Neuronal stem cell (in vitro differentiated cells): ENCODE data around the gene GATAD2A.

Experiments
- DNase-seq: peaks from one replicate; pipeline ENCODE4 v3.0.0-alpha.2; 2013; ENCODE audit warnings: low spot score
- H2AFZ ChIP-seq: one replicate; pipeline ENCODE4 v1.6.1; 2013; ENCODE audit warnings: mild to moderate bottlenecking, low read length, inconsistent platforms
- H2AK5ac ChIP-seq: 2 replicates; pipeline ENCODE4 v1.6.1; 2013; ENCODE audit warnings: low read depth, mild to moderate bottlenecking, inconsistent platforms, low read length, moderate library complexity, mixed read lengths
- H2BK120ac ChIP-seq: 2 replicates; pipeline ENCODE4 v1.6.1; 2013; ENCODE audit warnings: low read depth, mild to moderate bottlenecking, inconsistent platforms, low read length, moderate library complexity, mixed read lengths
- H2BK12ac ChIP-seq: one replicate; pipeline ENCODE4 v1.6.1; 2013; ENCODE audit warnings: low read length, inconsistent platforms
- H2BK15ac ChIP-seq: 2 replicates; pipeline ENCODE4 v1.6.1; 2013; ENCODE audit warnings: mild to moderate bottlenecking, low read length, inconsistent platforms, mixed read lengths
- H2BK5ac ChIP-seq: one replicate; pipeline ENCODE4 v1.6.1; 2013; ENCODE audit warnings: inconsistent platforms, mild to moderate bottlenecking, low read length, moderate library complexity
- H3K14ac ChIP-seq: one replicate; pipeline ENCODE4 v1.6.1; 2013; ENCODE audit warnings: low read length, inconsistent platforms
- H3K18ac ChIP-seq: 2 replicates; pipeline ENCODE4 v1.6.1; 2013; ENCODE audit warnings: low read length, inconsistent platforms
- H3K23ac ChIP-seq: 2 replicates; pipeline ENCODE4 v1.6.1; 2013; ENCODE audit warnings: low read depth, mild to moderate bottlenecking, mixed read lengths, low read length, inconsistent platforms; ENCODE audit not compliant: poor library complexity
- H3K27ac ChIP-seq: replicated peaks from 3 replicates; pipeline ENCODE4 v1.5.1; 2013; ENCODE audit warnings: low read length, inconsistent platforms
- H3K27me3 ChIP-seq, 3 experiments: 2 replicates each; pipeline ENCODE4 v1.6.1; 2013; ENCODE audit warnings: low read length in 3 of 3, mild to moderate bottlenecking in 2 of 3, inconsistent platforms in 1 of 3, low read depth in 1 of 3, mixed read lengths in 1 of 3, moderate library complexity in 1 of 3; ENCODE audit not compliant: control insufficient read depth in 3 of 3, insufficient read depth in 3 of 3
- H3K36me3 ChIP-seq, 2 donors: replicated peaks in 1 of 2; 2 replicates each; pipeline ENCODE4 v1.6.1; 2013; ENCODE audit warnings: low read length in 2 of 2; ENCODE audit not compliant: control insufficient read depth in 2 of 2, insufficient read depth in 2 of 2
- H3K4ac ChIP-seq: 2 replicates; pipeline ENCODE4 v1.6.1; 2013; ENCODE audit warnings: inconsistent platforms, mild to moderate bottlenecking, low read length, moderate library complexity
- H3K4me1 ChIP-seq, 2 donors: 1 replicate in 1 of 2; 2 replicates in 1 of 2; pipeline ENCODE4 v1.6.1; 2013; ENCODE audit warnings: low read length in 2 of 2, low read depth in 1 of 2; ENCODE audit not compliant: control insufficient read depth in 2 of 2, insufficient read depth in 1 of 2
- H3K4me2 ChIP-seq: one replicate; pipeline ENCODE4 v1.6.1; 2013; ENCODE audit warnings: mild to moderate bottlenecking, low read length, inconsistent platforms; ENCODE audit not compliant: insufficient read depth, poor library complexity, severe bottlenecking
- H3K4me3 ChIP-seq, 2 donors: 2 replicates each; pipeline ENCODE4 v1.5.1; 2013; ENCODE audit warnings: low read length in 2 of 2, mild to moderate bottlenecking in 2 of 2, inconsistent platforms in 1 of 2, moderate library complexity in 1 of 2
- H3K79me1 ChIP-seq: one replicate; pipeline ENCODE4 v1.6.1; 2013; ENCODE audit warnings: low read depth, mild to moderate bottlenecking, inconsistent platforms, low read length, moderate library complexity
- H3K9ac ChIP-seq: one replicate; pipeline ENCODE4 v1.6.1; 2013; ENCODE audit warnings: mild to moderate bottlenecking, low read depth, low read length, inconsistent platforms; ENCODE audit not compliant: poor library complexity
- H3K9me3 ChIP-seq, 2 donors: replicated peaks in 1 of 2; 2 replicates each; pipeline versions ENCODE3 to v1.6.1; 2013; ENCODE audit warnings: low read length in 2 of 2, mild to moderate bottlenecking in 2 of 2, inconsistent platforms in 1 of 2, low read depth in 1 of 2, mixed read lengths in 1 of 2, moderate library complexity in 1 of 2; ENCODE audit not compliant: control insufficient read depth in 2 of 2, insufficient read depth in 1 of 2
- H4K8ac ChIP-seq: one replicate; pipeline ENCODE4 v1.6.1; 2013; ENCODE audit warnings: low read depth, mild to moderate bottlenecking, inconsistent platforms, low read length, moderate library complexity
- H4K91ac ChIP-seq: one replicate; pipeline ENCODE4 v1.6.1; 2013; ENCODE audit warnings: low read length, low read depth, mild to moderate bottlenecking, inconsistent platforms; ENCODE audit not compliant: poor library complexity
- WGBS, 2 donors: extraction: QIAGEN DNeasy Blood & Tissue Kit; methylation state at CpG; one replicate each; pipeline ENCODE4 v1.1.7; 2013; ENCODE audit warnings: missing lambda C conversion rate in 2 of 2, mixed read lengths in 1 of 2; ENCODE audit not compliant: insufficient read length in 2 of 2, insufficient replicate concordance in 1 of 2; ENCODE audit errors: extremely low coverage in 2 of 2; 5-methylcytosine and 5-hydroxymethylcytosine counted together

Gene GATAD2A

GRCh38 chr19:19524053-19524452 lies 118.6 kb downstream of the GATAD2A start:
- Histone ChIP-seq H4K8ac (no peak overlapping the region), H3K27ac (no peak overlapping the region), H3K9me3 (no peaks in the 10 kb centered on the region), H3K23ac (no peak overlapping the region), H3K4me1 (peaks cover 10 to 20% of the 10 kb centered on the region in 2 donors), H3K27me3 (no peaks in the 10 kb centered on the region), H2AK5ac (no peak overlapping the region), H2BK120ac (no peak overlapping the region), H3K36me3 (peaks cover 20 to 70% of the 10 kb centered on the region in 2 donors), H3K14ac (no peak overlapping the region), H3K79me1 (peaks cover 18% of the 10 kb centered on the region), H3K4me3 (no peak overlapping the region), H2BK15ac (no peak overlapping the region), H4K91ac (no peak overlapping the region), H3K18ac (no peak overlapping the region), H3K9ac (no peak overlapping the region), H3K4ac (no peak overlapping the region), H2BK5ac (no peak overlapping the region), H2BK12ac (no peak overlapping the region), H3K4me2 (no peak overlapping the region), H2AFZ (no peak overlapping the region)
- WGBS, 2 donors = no CpG with 5 or more reads among the region's 7 CpGs
- no peak for DNase-seq

GRCh38 chr19:19525611-19526380 lies 120.3 kb downstream of the GATAD2A start:
- Histone ChIP-seq H3K18ac (no peak overlapping the region), H2AFZ (no peak overlapping the region), H2BK12ac (peak overlapping the region; percentile 5), H3K27me3 (no peaks in the 10 kb centered on the region), H2AK5ac (no peak overlapping the region), H4K8ac (no peak overlapping the region), H3K4me1 (peaks cover 17 to 20% of the 10 kb centered on the region in 2 donors), H3K9ac (no peak overlapping the region), H3K23ac (no peak overlapping the region), H2BK5ac (no peak overlapping the region), H3K9me3 (no peaks in the 10 kb centered on the region), H3K79me1 (peaks cover 11% of the 10 kb centered on the region), H2BK15ac (no peak overlapping the region), H3K4me2 (no peak overlapping the region), H2BK120ac (no peak overlapping the region), H3K4ac (no peak overlapping the region), H3K14ac (no peak overlapping the region), H4K91ac (no peak overlapping the region), H3K27ac (peak overlapping the region; percentile 15), H3K36me3 (peaks cover 13 to 66% of the 10 kb centered on the region in 2 donors), H3K4me3 (no peak overlapping the region)
- DNase-seq = no peak
- no CpG with 5 or more reads among the region's 23 CpGs for WGBS, 2 donors

- Histone ChIP-seq H3K4me1 (peaks cover 17 to 20% of the 10 kb centered on the region in 2 donors), H2AK5ac (no peak overlapping the region), H2AFZ (no peak overlapping the region), H3K9ac (peak overlapping the region; percentile 15), H4K91ac (no peak overlapping the region), H3K4me2 (no peak overlapping the region), H3K36me3 (peaks cover 15 to 72% of the 10 kb centered on the region in 2 donors), H4K8ac (peak overlapping the region; percentile 31), H2BK12ac (no peak overlapping the region), H3K23ac (peak overlapping the region; percentile 77), H3K4ac (no peak overlapping the region), H3K9me3 (no peaks in the 10 kb centered on the region), H3K14ac (no peak overlapping the region), H3K27ac (no peak overlapping the region), H3K27me3 (no peaks in the 10 kb centered on the region), H3K18ac (no peak overlapping the region), H3K79me1 (peaks cover 12% of the 10 kb centered on the region), H2BK5ac (no peak overlapping the region), H2BK15ac (no peak overlapping the region), H2BK120ac (no peak overlapping the region), H3K4me3 (no peak overlapping the region)
- no CpG with 5 or more reads among the region's 28 CpGs for WGBS, 2 donors
- DNase-seq = no peak
These were observed 121.3 kb downstream of the GATAD2A start for GRCh38 chr19:19526581-19527370.

DNA sequence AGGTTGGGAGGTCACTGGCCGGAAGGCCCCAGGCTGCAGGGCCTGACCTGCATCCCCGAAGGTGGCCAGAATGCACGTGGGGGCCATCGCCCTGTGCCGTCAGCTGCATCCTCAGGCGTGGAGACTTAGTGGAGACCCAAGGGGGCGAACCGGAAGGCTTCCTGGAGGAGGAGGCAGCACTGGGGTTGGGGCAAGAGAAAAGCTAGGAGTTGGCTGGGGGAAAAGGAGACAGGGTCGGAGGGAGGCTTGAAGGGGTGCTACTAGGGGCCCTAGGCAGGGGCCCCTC lies 121.8 kb downstream of the GATAD2A start:
- DNase-seq = no peak
- Histone ChIP-seq H3K14ac (no peak overlapping the region), H3K9ac (peak overlapping the region; percentile 15), H2AK5ac (no peak overlapping the region), H2BK15ac (no peak overlapping the region), H2BK120ac (no peak overlapping the region), H3K4me1 (peaks cover 17 to 20% of the 10 kb centered on the region in 2 donors), H3K4me2 (no peak overlapping the region), H2BK5ac (no peak overlapping the region), H3K4me3 (no peak overlapping the region), H3K4ac (no peak overlapping the region), H3K18ac (no peak overlapping the region), H3K23ac (peak overlapping the region; percentile 77), H3K79me1 (peaks cover 12% of the 10 kb centered on the region), H3K36me3 (peaks cover 15 to 76% of the 10 kb centered on the region in 2 donors), H4K8ac (no peak overlapping the region), H3K27me3 (no peaks in the 10 kb centered on the region), H3K27ac (no peak overlapping the region), H2AFZ (no peak overlapping the region), H2BK12ac (no peak overlapping the region), H3K9me3 (no peaks in the 10 kb centered on the region), H4K91ac (no peak overlapping the region)
- WGBS, 2 donors = no CpG with 5 or more reads among the region's 9 CpGs
